OCI-LY3 (cell line): Measurements from ENCODE around the gene AKR1C2.
"Not testable (repeated sequence)": the region's sequence is repeated elsewhere in the genome, so short reads cannot be mapped to it uniquely, and the experiment has no call there.

Experiments
- H2AFZ ChIP-seq: fragments of 200-600, 300-600 bp; shearing (Covaris generic); 2 replicates; pipeline ENCODE4 v1.6.0; 2014; ENCODE audit warnings: antibody characterized with exemption, low read depth, low read length
- H3K27ac ChIP-seq: fragments of 200-600, 300-600 bp; sonication (generic); 2 replicates; pipeline ENCODE4 v1.5.1; 2014; ENCODE audit warnings: mild to moderate bottlenecking, low read length, moderate library complexity, mixed read lengths
- H3K27me3 ChIP-seq: fragments of 200-600, 300-600 bp; sonication (generic); 2 replicates; pipeline ENCODE4 v1.6.1; 2014; ENCODE audit warnings: low read depth, low read length, mixed read lengths
- H3K36me3 ChIP-seq: fragments of 200-600, 300-600 bp; sonication (generic); replicated peaks from 2 replicates; pipeline ENCODE3; 2014; ENCODE audit warnings: low read depth, low read length, mixed read lengths
- H3K4me1 ChIP-seq: fragments of 300-600, 200-600 bp; sonication (generic); 2 replicates; pipeline ENCODE4 v1.6.1; 2014; ENCODE audit warnings: low read length, mixed read lengths
- H3K4me2 ChIP-seq: fragments of 200-600, 300-600 bp; sonication (generic); 2 replicates; pipeline ENCODE4 v1.6.1; 2014; ENCODE audit warnings: low read length, mixed read lengths
- H3K4me3 ChIP-seq: fragments of 300-600, 200-600 bp; sonication (generic); 2 replicates; pipeline ENCODE4 v1.5.1; 2014; ENCODE audit warnings: antibody characterized with exemption, mild to moderate bottlenecking, low read length, moderate library complexity
- H3K79me2 ChIP-seq: fragments of 300-600, 200-600 bp; shearing (Covaris generic); 2 replicates; pipeline ENCODE4 v1.6.1; 2014; ENCODE audit warnings: mild to moderate bottlenecking, low read length, mixed read lengths
- H3K9ac ChIP-seq: fragments of 300-600, 200-600 bp; shearing (Covaris generic); 2 replicates; pipeline ENCODE4 v1.6.0; 2014; ENCODE audit warnings: mild to moderate bottlenecking, low read length, moderate library complexity
- H3K9me3 ChIP-seq: fragments of 200-600, 300-600 bp; shearing (Covaris generic); 2 replicates; pipeline ENCODE4 v1.6.1; 2014; ENCODE audit warnings: low read length, mixed read lengths; ENCODE audit not compliant: insufficient read depth
- H4K20me1 ChIP-seq: fragments of 200-600, 300-600 bp; sonication (generic); 2 replicates; pipeline ENCODE4 v1.6.1; 2016; ENCODE audit warnings: low read length, mixed read lengths; ENCODE audit not compliant: insufficient read depth
- EZH2phosphoT487 ChIP-seq: fragments of 200-600 bp; shearing (Covaris generic); IDR thresholded peaks from 2 replicates; pipeline ENCODE4 v1.6.1; 2018; ENCODE audit warnings: antibody characterized with exemption, mixed run types, low read depth
- TF ChIP-seq, protein P1 (sequence below): fragments of 200-600, 300-600 bp; sonication (generic); IDR thresholded peaks from 2 replicates; pipeline ENCODE4 v1.5.1; 2014; ENCODE audit warnings: antibody characterized with exemption, low read length, low read depth

The AKR1C2 gene

DNA sequence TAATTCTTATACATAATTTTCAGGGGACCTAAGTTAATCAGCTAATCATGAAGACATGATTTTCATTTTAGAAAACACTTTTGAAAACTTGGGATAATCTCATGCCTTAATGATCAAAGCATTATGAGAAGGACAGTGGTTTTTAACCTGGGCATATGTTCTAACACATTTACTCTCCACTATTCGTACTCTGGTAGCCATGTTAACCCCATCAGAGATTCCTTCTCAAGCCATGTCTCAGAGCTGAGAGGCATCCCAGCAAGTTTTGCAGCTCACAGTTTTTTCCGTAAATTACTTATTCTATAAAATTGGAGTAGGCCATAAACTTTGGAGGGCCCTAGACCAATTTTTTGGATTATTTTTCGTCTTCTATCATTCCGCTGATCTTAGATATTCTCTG is 24.8 kb downstream of the AKR1C2 start:
- Histone ChIP-seq H3K9ac (no peak overlapping the region), H3K4me3 (no peak overlapping the region), H3K4me2 (no peak overlapping the region), H3K79me2 (no peaks in the 10 kb centered on the region), H3K27ac (no peak overlapping the region), H3K4me1 (no peaks in the 10 kb centered on the region), H4K20me1 (no peaks in the 10 kb centered on the region), H3K27me3 (no peaks in the 10 kb centered on the region), H3K9me3 (no peaks in the 10 kb centered on the region), H3K36me3 (no peaks in the 10 kb centered on the region), H2AFZ (no peak overlapping the region)
- TF ChIP-seq, protein P1, sequence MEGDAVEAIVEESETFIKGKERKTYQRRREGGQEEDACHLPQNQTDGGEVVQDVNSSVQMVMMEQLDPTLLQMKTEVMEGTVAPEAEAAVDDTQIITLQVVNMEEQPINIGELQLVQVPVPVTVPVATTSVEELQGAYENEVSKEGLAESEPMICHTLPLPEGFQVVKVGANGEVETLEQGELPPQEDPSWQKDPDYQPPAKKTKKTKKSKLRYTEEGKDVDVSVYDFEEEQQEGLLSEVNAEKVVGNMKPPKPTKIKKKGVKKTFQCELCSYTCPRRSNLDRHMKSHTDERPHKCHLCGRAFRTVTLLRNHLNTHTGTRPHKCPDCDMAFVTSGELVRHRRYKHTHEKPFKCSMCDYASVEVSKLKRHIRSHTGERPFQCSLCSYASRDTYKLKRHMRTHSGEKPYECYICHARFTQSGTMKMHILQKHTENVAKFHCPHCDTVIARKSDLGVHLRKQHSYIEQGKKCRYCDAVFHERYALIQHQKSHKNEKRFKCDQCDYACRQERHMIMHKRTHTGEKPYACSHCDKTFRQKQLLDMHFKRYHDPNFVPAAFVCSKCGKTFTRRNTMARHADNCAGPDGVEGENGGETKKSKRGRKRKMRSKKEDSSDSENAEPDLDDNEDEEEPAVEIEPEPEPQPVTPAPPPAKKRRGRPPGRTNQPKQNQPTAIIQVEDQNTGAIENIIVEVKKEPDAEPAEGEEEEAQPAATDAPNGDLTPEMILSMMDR: no peak
- TF ChIP-seq EZH2phosphoT487: no peak

DNA sequence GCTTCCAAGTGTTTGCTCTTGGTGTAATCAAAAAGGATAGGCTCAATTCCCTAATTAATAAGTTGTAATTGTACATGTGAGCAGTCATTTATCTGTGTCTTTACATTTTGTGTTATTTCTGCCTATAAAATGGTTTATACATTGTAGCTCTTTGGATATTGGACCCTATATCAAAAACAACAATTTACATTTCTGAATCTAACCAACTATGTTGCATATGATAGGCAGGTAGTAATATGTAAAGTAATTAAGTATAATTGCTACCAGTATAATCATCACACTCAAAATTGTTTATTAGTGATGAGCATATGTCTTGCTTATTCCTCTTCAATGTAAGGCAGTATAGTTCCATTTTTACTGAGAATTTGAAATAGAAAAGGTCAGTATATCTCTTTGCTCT is 26.6 kb downstream of the AKR1C2 start:
- Histone ChIP-seq H3K36me3 (no peaks in the 10 kb centered on the region), H3K4me1 (no peaks in the 10 kb centered on the region), H3K79me2 (no peaks in the 10 kb centered on the region), H3K9ac (no peak overlapping the region), H3K4me3 (no peak overlapping the region), H3K9me3 (no peaks in the 10 kb centered on the region), H3K4me2 (no peak overlapping the region), H3K27me3 (no peaks in the 10 kb centered on the region), H4K20me1 (no peaks in the 10 kb centered on the region), H2AFZ (no peak overlapping the region), H3K27ac (no peak overlapping the region)
- TF ChIP-seq EZH2phosphoT487: no peak
- TF ChIP-seq, protein P1: no peak

DNA sequence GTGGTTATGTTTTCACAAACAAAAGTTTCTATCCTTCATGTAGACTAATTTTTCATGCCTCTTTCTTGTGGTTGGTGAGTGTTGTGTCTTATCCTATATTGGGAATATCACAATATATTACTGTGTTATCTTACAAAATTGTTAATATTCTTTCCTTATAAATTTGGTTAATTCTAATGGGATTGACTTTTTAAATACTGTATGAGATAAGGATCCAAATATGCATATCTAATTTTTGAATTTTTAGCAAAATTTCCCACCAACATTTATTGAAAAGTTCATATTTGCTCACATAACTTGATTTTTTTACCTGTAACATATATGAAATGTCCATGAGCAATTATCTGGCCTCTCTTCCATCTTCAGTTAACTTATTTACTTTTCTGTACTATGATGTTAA is 29.3 kb downstream of the AKR1C2 start:
- H3K9me3 ChIP-seq, H3K4me3 ChIP-seq, H3K79me2 ChIP-seq, H3K4me2 ChIP-seq, H2AFZ ChIP-seq, H3K36me3 ChIP-seq, H3K4me1 ChIP-seq, H3K9ac ChIP-seq, H4K20me1 ChIP-seq, H3K27ac ChIP-seq, H3K27me3 ChIP-seq: not testable (repeated sequence)

DNA sequence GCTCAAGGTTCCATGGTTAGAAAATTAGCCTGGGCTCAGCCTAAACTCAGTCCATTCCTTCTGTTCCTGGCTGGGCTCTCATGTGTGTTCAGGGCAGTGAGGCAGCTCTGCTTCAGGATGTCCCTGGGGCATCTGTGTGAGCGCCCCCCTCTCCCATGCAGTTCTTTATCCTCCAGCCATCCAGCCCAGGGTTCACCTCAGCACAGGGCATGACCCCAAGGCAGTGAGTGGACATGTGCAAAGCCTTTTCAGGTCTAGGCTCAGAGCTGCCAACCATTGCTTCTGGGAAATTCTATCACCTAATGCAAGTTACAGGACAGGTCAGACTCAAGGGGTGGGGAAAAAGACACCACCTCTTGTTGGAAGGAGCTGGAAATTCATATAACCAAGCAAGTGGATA is 30.4 kb downstream of the AKR1C2 start:
- not testable (repeated sequence) for H3K27ac ChIP-seq, H3K9ac ChIP-seq, H3K79me2 ChIP-seq, H3K4me2 ChIP-seq, H2AFZ ChIP-seq, H3K4me3 ChIP-seq, H4K20me1 ChIP-seq, H3K4me1 ChIP-seq, H3K9me3 ChIP-seq, H3K27me3 ChIP-seq, H3K36me3 ChIP-seq

DNA sequence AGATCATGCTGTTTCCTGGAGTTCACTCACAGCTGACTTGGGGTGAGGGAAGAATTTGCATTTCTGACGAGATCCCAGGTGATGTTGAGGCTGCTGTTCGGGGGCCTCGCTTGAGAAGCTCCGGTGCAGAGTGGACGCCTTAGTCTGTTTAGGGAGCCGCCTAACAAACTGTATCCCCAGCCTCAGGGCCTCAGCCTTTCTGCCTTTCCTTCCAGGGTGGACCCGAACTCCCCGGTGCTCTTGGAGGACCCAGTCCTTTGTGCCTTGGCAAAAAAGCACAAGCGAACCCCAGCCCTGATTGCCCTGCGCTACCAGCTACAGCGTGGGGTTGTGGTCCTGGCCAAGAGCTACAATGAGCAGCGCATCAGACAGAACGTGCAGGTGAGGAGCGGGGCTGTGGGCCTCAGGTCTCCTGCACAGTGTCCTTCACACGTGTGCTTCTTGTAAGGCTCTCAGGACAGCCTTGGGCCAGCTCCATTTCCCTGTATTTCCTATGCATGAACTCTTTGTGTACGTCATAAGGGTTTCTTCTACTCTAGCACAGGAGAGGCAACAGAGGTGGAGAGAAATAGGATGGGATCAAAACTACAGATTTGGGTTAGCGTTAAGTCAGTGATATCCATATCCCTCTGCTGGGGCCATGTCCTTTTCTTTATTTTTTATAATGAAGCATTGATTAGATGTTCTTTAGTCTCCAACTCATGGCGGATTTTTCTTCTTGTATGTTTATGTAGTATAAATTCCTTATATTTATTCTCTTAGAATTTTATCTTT is 31.1 kb downstream of the AKR1C2 start:
- H3K79me2 ChIP-seq, H3K27ac ChIP-seq, H3K4me2 ChIP-seq, H2AFZ ChIP-seq, H3K9ac ChIP-seq, H3K27me3 ChIP-seq, H4K20me1 ChIP-seq, H3K4me1 ChIP-seq, H3K9me3 ChIP-seq, H3K36me3 ChIP-seq, H3K4me3 ChIP-seq: not testable (repeated sequence)

DNA sequence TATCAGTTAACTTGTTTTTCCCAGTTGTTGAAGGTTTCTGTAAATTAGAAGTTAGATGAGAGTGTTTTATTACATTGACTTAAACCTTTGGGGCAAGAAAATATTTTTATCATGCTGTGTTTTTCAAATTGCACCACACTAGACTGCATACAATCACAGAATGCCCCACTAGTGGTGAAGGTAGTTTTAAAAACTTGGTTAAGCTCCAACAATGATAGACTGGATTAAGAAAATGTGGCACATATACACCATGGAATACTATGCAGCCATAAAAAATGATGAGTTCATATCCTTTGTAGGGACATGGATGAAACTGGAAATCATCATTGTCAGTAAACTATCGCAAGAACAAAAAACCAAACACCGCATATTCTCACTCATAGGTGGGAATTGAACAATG is 33.3 kb downstream of the AKR1C2 start:
- H3K4me1 ChIP-seq, H3K27ac ChIP-seq, H3K9ac ChIP-seq, H3K36me3 ChIP-seq, H3K4me3 ChIP-seq, H3K79me2 ChIP-seq, H3K9me3 ChIP-seq, H2AFZ ChIP-seq, H3K27me3 ChIP-seq, H4K20me1 ChIP-seq, H3K4me2 ChIP-seq: not testable (repeated sequence)

DNA sequence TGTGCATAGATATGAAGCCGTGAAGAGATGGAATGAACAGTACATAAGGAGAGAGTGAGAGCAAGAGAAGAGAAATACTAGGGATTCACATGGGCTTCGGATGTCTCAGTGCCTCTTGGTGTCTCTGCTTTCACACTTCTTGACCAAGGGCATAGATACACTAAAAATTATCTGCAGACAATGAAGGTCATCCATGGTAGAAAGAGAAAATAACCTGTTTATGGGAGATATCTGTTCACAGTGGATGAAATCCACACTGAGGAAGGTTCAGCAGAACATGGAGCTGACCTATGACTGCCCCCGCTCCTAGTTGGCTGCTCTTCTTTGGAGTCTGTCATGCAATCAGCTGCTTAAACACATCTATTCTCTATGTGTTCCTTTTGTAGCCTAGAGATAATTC is 34.4 kb downstream of the AKR1C2 start:
- not testable (repeated sequence) for H3K27me3 ChIP-seq, H3K9ac ChIP-seq, H3K79me2 ChIP-seq, H3K27ac ChIP-seq, H3K36me3 ChIP-seq, H2AFZ ChIP-seq, H3K9me3 ChIP-seq, H3K4me2 ChIP-seq, H3K4me3 ChIP-seq, H3K4me1 ChIP-seq, H4K20me1 ChIP-seq

DNA sequence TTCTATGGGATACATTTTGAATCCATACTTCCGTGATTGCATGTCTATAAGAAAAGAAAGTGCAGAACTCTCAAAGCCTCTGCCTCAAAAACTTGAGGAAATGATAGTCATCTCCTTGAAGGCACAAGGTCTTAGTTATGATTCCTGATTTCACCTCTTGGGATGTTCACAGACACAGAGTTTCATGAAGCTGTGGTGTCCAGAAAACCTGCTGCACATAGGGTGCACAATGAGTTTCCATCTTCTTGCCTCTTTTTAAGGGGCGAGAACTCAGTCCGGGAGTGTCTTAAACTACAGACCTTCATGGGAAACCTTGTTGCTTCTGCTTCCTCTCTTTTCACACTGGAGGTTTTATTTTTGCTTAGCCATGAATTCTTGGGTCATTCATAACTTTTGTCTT is 36.5 kb downstream of the AKR1C2 start:
- H3K4me1 ChIP-seq, H3K27me3 ChIP-seq, H3K4me3 ChIP-seq, H3K9me3 ChIP-seq, H3K79me2 ChIP-seq, H3K9ac ChIP-seq, H3K36me3 ChIP-seq, H3K27ac ChIP-seq, H2AFZ ChIP-seq, H4K20me1 ChIP-seq, H3K4me2 ChIP-seq: not testable (repeated sequence)
